NCI-H2107 (cell line): ENCODE results near the gene XPO6.

Experiments used
- DNase-seq: peaks from one replicate; lab custom pipeline; 2025; lab: John Stamatoyannopoulos, UW

XPO6 gene

GRCh38 chr16:28110074-28110473, 101.7 kb downstream of the XPO6 start:
- no peak for DNase-seq

GRCh38 chr16:28108590-28109247, 103.0 kb downstream of the XPO6 start:
- no peak for DNase-seq

- DNase-seq = no peak
These were observed 104.5 kb downstream of the XPO6 start for GRCh38 chr16:28107232-28107631.

- no peak for DNase-seq
These were observed 105.1 kb downstream of the XPO6 start for GRCh38 chr16:28106467-28107215.

GRCh38 chr16:28105954-28106353, 105.8 kb downstream of the XPO6 start:
- no peak for DNase-seq

- DNase-seq = no peak
These were observed 106.5 kb downstream of the XPO6 start for GRCh38 chr16:28105297-28105696.

- DNase-seq = no peak
These were observed 107.4 kb downstream of the XPO6 start for GRCh38 chr16:28104404-28104803.

GRCh38 chr16:28103516-28104170, 108.1 kb downstream of the XPO6 start:
- DNase-seq = no peak

GRCh38 chr16:28101533-28101890, 110.3 kb downstream of the XPO6 start:
- no peak for DNase-seq

GRCh38 chr16:28100810-28101532, 110.8 kb downstream of the XPO6 start:
- DNase-seq = no peak

- DNase-seq = no peak
These were observed 112.5 kb downstream of the XPO6 start for GRCh38 chr16:28098959-28099945.

- DNase-seq = no peak
These were observed 113.4 kb downstream of the XPO6 start for GRCh38 chr16:28098171-28098958.

GRCh38 chr16:28096983-28097899, 114.5 kb downstream of the XPO6 start:
- DNase-seq = no peak

GRCh38 chr16:28093385-28093725, 118.4 kb downstream of the XPO6 start:
- no peak for DNase-seq

GRCh38 chr16:28092721-28093384, 118.9 kb downstream of the XPO6 start:
- DNase-seq = no peak

GRCh38 chr16:28091656-28092055, 120.1 kb downstream of the XPO6 start:
- DNase-seq = no peak

GRCh38 chr16:28090646-28091377, 121.0 kb downstream of the XPO6 start:
- DNase-seq = no peak

GRCh38 chr16:28089992-28090365, 121.8 kb downstream of the XPO6 start:
- DNase-seq = no peak
